Naive thymus-derived CD4-positive, alpha-beta T cell (primary cell): ENCODE data around the gene WDTC1. TPM values are rescaled to one million over a fixed set of nuclear protein-coding genes. Genes with fewer than 3 reads are reported as not detected.

ENCODE experiments used
- ATAC-seq: fragments of 150-1000 bp; cut with Tn5 transposase; 2 replicates; pipeline ENCODE4 v1.10.0; 2021; ENCODE audit warnings: mild to moderate bottlenecking, moderate library complexity
- CTCF ChIA-PET: fragments of 350-600 bp; sonication (Branson Sonifier 250); formaldehyde crosslinking; loops from one replicate; lab custom pipeline; 2021; ENCODE audit warnings: antibody characterized with exemption; lab: Charles Lee
- POLR2A ChIA-PET: fragments of 350-600 bp; sonication (Branson Sonifier 250); formaldehyde crosslinking; loops from one replicate; lab custom pipeline; 2021; ENCODE audit warnings: antibody characterized with exemption, inconsistent platforms; lab: Charles Lee
- DNase-seq, 9 donors: peaks; one replicate each; pipeline versions ENCODE4 v3.0.0 to v3.0.0-alpha.2; 2020 to 2022; ENCODE audit warnings: mixed read lengths in 1 of 9
- H3K27ac ChIP-seq: one replicate; pipeline ENCODE4 v1.7.0; 2013; ENCODE audit warnings: mild to moderate bottlenecking, low read depth, low read length, moderate library complexity
- H3K27me3 ChIP-seq, 2 donors: one replicate each; pipeline ENCODE4 v1.7.0; 2013; ENCODE audit warnings: low read length in 2 of 2, mild to moderate bottlenecking in 2 of 2, moderate library complexity in 2 of 2; ENCODE audit not compliant: control insufficient read depth in 2 of 2, insufficient read depth in 2 of 2
- H3K36me3 ChIP-seq, 3 experiments: 1 replicate in 2 of 3; 2 replicates in 1 of 3; pipeline ENCODE4 v1.7.0; 2013; ENCODE audit warnings: low read length in 3 of 3, mild to moderate bottlenecking in 3 of 3, moderate library complexity in 1 of 3; ENCODE audit not compliant: insufficient read depth in 3 of 3, control insufficient read depth in 2 of 3
- H3K4me1 ChIP-seq, 2 donors: one replicate each; pipeline ENCODE4 v1.7.0; 2013; ENCODE audit warnings: low read length in 2 of 2, mild to moderate bottlenecking in 2 of 2, moderate library complexity in 1 of 2; ENCODE audit not compliant: control insufficient read depth in 2 of 2, insufficient read depth in 2 of 2
- H3K4me3 ChIP-seq: 2 replicates; pipeline ENCODE4 v1.7.0; 2013; ENCODE audit warnings: mild to moderate bottlenecking, low read length
- H3K9me3 ChIP-seq, 3 experiments: 1 replicate in 2 of 3; 2 replicates in 1 of 3; pipeline ENCODE4 v1.7.0; 2013; ENCODE audit warnings: low read length in 3 of 3; ENCODE audit not compliant: control insufficient read depth in 2 of 3
- H3K27ac Mint-ChIP-seq, 9 donors: one replicate each; pipeline ENCODE4 v1.8.0; 2020 to 2022; ENCODE audit warnings: mixed read lengths in 9 of 9, mild to moderate bottlenecking in 8 of 9, moderate library complexity in 5 of 9, inconsistent platforms in 2 of 9
- H3K27me3 Mint-ChIP-seq, 5 donors: one replicate each; pipeline ENCODE4 v1.8.0; 2021 to 2022; ENCODE audit warnings: mixed read lengths in 5 of 5, mild to moderate bottlenecking in 1 of 5
- H3K36me3 Mint-ChIP-seq, 5 donors: one replicate each; pipeline ENCODE4 v1.8.0; 2020 to 2022; ENCODE audit warnings: mixed read lengths in 5 of 5, mild to moderate bottlenecking in 3 of 5, inconsistent platforms in 1 of 5
- H3K4me1 Mint-ChIP-seq, 7 donors: one replicate each; pipeline ENCODE4 v1.8.0; 2020 to 2022; ENCODE audit warnings: mixed read lengths in 7 of 7, mild to moderate bottlenecking in 3 of 7, inconsistent platforms in 1 of 7
- H3K4me3 Mint-ChIP-seq, 10 donors: one replicate each; pipeline ENCODE4 v1.8.0; 2020 to 2022; ENCODE audit warnings: mild to moderate bottlenecking in 10 of 10, mixed read lengths in 10 of 10, moderate library complexity in 6 of 10, inconsistent platforms in 2 of 10
- H3K9me3 Mint-ChIP-seq, 11 donors: one replicate each; pipeline ENCODE4 v1.8.0; 2020 to 2022; ENCODE audit warnings: mixed read lengths in 11 of 11, mild to moderate bottlenecking in 4 of 11, inconsistent platforms in 1 of 11, moderate library complexity in 1 of 11
- intact Hi-C, 2 donors: fragments of 100-400 bp; cut with micrococcal nuclease; formaldehyde crosslinking; loops; one replicate each; pipeline ENCODE4 v1.15.1; 2023
- polyA plus RNA-seq, 2 donors: library from polyadenylated mRNA; unstranded; fragments of 300-500 nt; fragmentation: Illumina TruSeq; gene quantifications; one replicate each; pipeline ENCODE4 v1.2.3, GENCODE V29; 2021
- total RNA-seq, 6 experiments: library from RNA in 5 of 6; stranded (reverse) in 5 of 6; gene quantifications; 1 replicate in 5 of 6; 2 replicates in 1 of 6; pipeline ENCODE4 v1.2.3 and lab custom pipeline; 2021 to 2026

WDTC1 gene
- total and polyA plus RNA-seq, 7 experiments from 2014 or later: 5.8 to 59.0 (median 35.3) TPM

DNA sequence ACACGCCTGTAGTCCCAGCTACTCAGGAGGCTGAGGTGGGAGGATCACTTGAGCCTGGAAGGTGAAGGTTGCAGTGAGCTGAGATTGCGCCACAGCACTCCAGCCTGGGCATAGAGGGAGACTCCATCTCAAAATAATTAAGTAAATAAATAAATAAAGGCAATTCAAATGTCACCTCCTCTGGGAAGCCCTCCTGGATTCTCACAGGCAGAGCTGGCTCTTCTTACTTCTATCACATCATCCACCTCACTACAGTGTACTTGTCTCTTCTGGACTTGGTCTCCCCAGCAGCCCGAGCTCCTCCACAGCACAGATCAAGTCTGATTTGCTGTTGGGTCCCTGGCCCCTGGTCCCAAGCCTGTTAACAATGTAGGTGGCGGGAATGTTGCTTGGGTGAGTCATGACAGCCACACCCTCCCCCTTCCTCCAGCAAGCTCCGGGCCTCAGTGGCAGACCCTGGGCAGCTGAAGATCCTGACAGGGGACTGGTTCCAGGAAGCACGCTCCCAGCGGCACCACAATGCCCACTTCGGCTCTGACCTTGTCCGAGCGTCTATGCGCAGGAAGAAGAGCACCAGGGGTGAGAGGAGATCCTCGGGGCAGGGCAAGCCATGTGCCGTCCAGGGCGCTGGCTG, 112.7 kb downstream of the WDTC1 start:
- Histone ChIP-seq H3K36me3 (peaks cover 0 to 52% (median 8%) of the 10 kb centered on the region in 3 experiments), H3K4me3 (no peak overlapping the region), H3K4me1 (peaks cover 0 to 18% of the 10 kb centered on the region in 2 donors), H3K27ac (peak overlapping the region; percentile 22), H3K9me3 (no peaks in the 10 kb centered on the region), H3K27me3 (no peaks in the 10 kb centered on the region)
- intact Hi-C loops: no loop called here
- Mint-ChIP-seq H3K4me1 (peaks cover 5 to 43% (median 40%) of the 10 kb centered on the region in 7 donors), H3K27ac (peak overlapping the region in 4 of 9 donors; percentile 28 to 70 (median 64)), H3K4me3 (peak overlapping the region in 2 of 10 donors; percentile 19 to 37), H3K9me3 (no peaks in the 10 kb centered on the region), H3K36me3 (peaks cover 4 to 29% (median 9%) of the 10 kb centered on the region in 5 donors), H3K27me3 (no peaks in the 10 kb centered on the region)
- ATAC-seq (no peak), DNase-seq (no peak)
- ChIA-PET CTCF (interaction anchor here (1.2 to 3.3 kb wide), 2 partner anchors 9 to 14 kb away, joined by 4 to 21 read pairs; no protein-coding TSS in a partner anchor), POLR2A (interaction anchor here (0.7 to 7.2 kb wide), 3 partner anchors 8 to 19 kb away, joined by 3 to 111 read pairs (median 3); no protein-coding TSS in a partner anchor)

DNA sequence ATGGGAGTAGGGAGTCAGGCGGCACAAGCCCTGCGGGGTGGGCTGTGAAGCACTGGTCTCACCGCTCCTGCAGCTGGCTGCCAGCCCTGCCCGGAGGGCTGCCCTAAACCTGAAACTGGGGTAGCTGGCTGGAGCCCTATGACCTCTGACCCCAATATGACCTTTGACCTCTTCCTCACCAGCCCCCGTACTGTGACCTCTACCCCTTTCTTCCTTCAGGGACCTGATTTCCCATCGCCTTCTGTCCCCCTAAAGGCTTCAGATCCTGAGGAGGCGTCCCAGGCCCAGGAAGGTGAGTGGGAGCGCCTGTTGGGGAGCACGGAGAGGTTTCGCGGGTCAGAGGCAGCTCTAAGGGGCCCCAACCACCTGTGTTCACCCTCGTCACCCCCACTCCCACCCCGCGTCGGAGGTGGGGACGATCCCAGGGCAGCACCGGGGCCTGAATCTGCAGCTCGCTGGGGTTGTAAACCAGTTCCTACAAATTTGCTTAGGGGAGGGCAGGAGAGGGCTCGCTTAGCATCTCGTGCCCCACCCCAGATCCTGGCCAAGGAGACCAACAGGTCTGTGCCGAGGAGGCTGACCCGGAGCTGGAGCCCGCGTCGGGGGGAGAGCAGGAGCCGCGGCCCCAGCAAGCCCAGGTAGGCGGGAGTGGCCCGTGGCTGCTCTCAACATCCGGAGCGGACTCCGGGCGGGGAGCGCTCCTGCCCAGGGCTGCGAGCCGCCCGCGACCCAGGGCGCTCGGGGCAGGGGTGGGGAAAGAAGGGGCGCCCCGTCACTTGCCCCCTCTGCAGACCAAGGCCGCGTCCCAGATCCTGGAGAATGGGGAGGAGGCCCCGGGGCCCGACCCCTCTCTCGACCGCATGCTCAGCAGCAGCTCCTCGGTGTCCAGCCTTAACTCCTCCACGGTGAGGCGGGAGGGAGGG, 114.7 kb downstream of the WDTC1 start:
- POLR2A ChIA-PET: interaction anchor here (0.7 to 1.3 kb wide), 3 partner anchors 11 to 26 kb away, joined by 3 to 5 read pairs (median 3); no protein-coding TSS in a partner anchor
- peaks cover 5 to 32% (median 29%) of the 10 kb centered on the region in 7 donors for H3K4me1 Mint-ChIP-seq
- intact Hi-C loops: loop anchor here in 1 of 2 donors (1.0 kb wide), 1 partner anchor 8 kb away; no protein-coding TSS in a partner anchor
- no peaks in the 10 kb centered on the region for H3K9me3 ChIP-seq
- H3K36me3 Mint-ChIP-seq: peaks cover 4 to 18% (median 6%) of the 10 kb centered on the region in 5 donors
- H3K4me3 ChIP-seq: peak overlapping the region; percentile 50
- no peaks in the 10 kb centered on the region for H3K9me3 Mint-ChIP-seq
- H3K27ac ChIP-seq: peak overlapping the region; percentile 70
- peak overlapping the region; percentile 19 to 74 (median 62) for H3K4me3 Mint-ChIP-seq
- no peaks in the 10 kb centered on the region for H3K27me3 ChIP-seq
- peaks cover 0 to 14% of the 10 kb centered on the region in 2 donors for H3K4me1 ChIP-seq
- ATAC-seq: peak; percentile 88
- DNase-seq: peak in 3 of 9 donors; percentile 26 to 38 (median 36)
- no peaks in the 10 kb centered on the region for H3K27me3 Mint-ChIP-seq
- peaks cover 0 to 52% (median 8%) of the 10 kb centered on the region in 3 experiments for H3K36me3 ChIP-seq
- CTCF ChIA-PET: interaction anchor here (1.6 to 1.7 kb wide), 2 partner anchors 8 to 17 kb away, joined by 7 to 8 read pairs; no protein-coding TSS in a partner anchor
- peak overlapping the region in 4 of 9 donors; percentile 42 to 62 (median 52) for H3K27ac Mint-ChIP-seq

DNA sequence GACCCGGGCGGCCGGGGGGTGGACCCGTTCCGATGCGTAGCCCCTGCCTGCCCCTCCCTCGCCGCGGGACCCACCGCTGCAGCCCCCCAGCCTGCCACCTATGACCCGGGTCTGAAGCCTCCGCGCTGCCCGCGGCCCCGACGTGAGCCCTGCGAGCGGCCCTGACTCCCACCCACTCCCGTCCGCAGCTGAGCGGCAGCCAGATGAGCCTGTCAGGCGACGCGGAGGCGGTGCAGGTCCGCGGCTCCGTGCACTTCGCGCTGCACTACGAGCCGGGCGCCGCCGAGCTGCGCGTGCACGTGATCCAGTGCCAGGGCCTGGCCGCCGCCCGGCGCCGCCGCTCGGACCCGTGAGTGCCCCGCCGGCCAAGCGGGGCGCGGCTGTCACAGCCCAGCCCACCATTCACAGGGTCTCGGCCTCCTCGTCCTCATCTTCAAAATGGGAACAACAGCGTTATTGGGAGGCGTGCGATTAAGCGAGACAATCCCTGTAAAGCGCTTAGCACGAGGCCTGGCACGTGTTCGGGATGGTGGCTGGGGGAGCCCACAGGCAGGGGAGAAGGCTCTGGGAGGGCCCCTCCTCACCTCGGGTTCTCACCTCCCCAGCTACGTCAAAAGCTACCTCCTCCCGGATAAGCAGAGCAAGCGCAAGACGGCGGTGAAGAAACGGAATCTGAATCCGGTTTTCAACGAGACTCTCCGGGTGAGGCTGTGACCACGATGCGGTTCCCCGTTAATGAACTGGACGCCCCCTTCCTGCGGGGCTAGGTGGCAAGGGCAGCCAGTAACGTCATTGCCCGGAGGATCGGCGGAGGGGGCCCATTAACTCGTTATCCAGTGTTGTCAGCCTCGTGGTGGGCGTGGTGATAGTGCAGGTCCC, 115.6 kb downstream of the WDTC1 start:
- peak overlapping the region; percentile 70 for H3K27ac ChIP-seq
- intact Hi-C loops: loop anchor here in 1 of 2 donors (1.0 kb wide), 1 partner anchor 9 kb away; no protein-coding TSS in a partner anchor
- Mint-ChIP-seq H3K27me3 (no peaks in the 10 kb centered on the region), H3K36me3 (peaks cover 4 to 14% (median 6%) of the 10 kb centered on the region in 5 donors), H3K4me1 (peaks cover 5 to 28% (median 23%) of the 10 kb centered on the region in 7 donors), H3K27ac (no peak overlapping the region), H3K9me3 (no peaks in the 10 kb centered on the region), H3K4me3 (peak overlapping the region in 1 of 10 donors; percentile 69)
- CTCF ChIA-PET: interaction anchor here (1.7 kb wide), 1 partner anchor 18 kb away, joined by 8 read pairs; no protein-coding TSS in a partner anchor
- H3K9me3 ChIP-seq: no peaks in the 10 kb centered on the region
- POLR2A ChIA-PET: interaction anchor here (0.7 to 1.3 kb wide), 4 partner anchors 9 to 27 kb away, joined by 3 to 5 read pairs (median 3); partner anchors contain the start of gene SYTL1
- H3K36me3 ChIP-seq: peaks cover 0 to 49% (median 8%) of the 10 kb centered on the region in 3 experiments
- H3K27me3 ChIP-seq: no peaks in the 10 kb centered on the region
- peaks cover 0 to 7% of the 10 kb centered on the region in 2 donors for H3K4me1 ChIP-seq
- no peak overlapping the region for H3K4me3 ChIP-seq
- ATAC-seq (peak; percentile 79), DNase-seq (no peak)

DNA sequence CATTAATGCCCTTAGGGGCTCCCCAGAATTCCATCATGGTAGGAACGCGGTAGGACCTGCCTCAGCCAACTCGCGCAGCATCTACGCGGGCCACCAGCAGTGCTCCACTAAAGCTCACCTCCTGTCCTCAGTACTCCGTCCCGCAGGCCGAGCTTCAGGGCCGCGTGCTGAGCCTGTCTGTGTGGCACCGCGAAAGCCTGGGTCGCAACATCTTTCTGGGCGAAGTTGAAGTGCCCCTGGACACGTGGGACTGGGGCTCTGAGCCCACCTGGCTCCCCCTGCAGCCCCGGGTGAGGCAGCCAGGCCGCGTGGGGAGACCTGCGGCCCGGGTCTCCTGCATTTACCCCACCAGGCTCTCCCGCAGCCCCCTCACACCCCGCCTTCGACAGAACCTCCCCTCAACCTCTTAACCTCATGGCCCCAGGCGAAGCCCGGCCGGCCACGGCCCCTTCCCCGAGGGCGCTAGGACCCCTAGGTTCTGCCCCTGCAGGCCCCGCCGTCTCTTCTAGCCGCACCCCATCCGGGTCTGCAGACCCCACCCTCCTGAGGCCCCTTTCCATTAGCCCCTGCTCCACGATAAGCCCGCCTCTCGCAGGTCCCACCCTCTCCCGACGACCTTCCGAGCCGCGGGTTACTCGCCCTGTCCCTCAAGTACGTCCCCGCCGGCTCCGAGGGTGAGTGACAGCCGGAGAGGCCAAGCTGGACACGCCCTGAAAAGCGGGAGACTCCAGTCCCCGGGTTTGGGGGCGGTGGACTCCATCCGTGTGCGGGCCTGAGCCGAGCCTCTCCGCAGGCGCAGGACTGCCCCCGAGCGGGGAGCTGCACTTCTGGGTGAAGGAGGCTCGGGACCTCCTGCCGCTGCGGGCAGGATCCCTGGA, 116.5 kb downstream of the WDTC1 start:
- Histone ChIP-seq H3K36me3 (peaks cover 0 to 44% (median 8%) of the 10 kb centered on the region in 3 experiments), H3K4me3 (no peak overlapping the region), H3K9me3 (no peaks in the 10 kb centered on the region), H3K4me1 (peaks cover 6 to 9% of the 10 kb centered on the region in 2 donors), H3K27ac (no peak overlapping the region), H3K27me3 (no peaks in the 10 kb centered on the region)
- Mint-ChIP-seq H3K27me3 (no peaks in the 10 kb centered on the region), H3K9me3 (no peaks in the 10 kb centered on the region), H3K27ac (peak overlapping the region in 2 of 9 donors; percentile 17 to 51), H3K36me3 (peaks cover 4 to 16% (median 6%) of the 10 kb centered on the region in 5 donors), H3K4me1 (peaks cover 12 to 31% (median 27%) of the 10 kb centered on the region in 7 donors), H3K4me3 (peak overlapping the region in 1 of 10 donors; percentile 18)
- ChIA-PET POLR2A (interaction anchor here (0.8 to 9.2 kb wide), 3 partner anchors 7 to 17 kb away, joined by 3 to 111 read pairs (median 3); partner anchors contain the start of gene SYTL1), CTCF (interaction anchor here (1.0 to 1.7 kb wide), 2 partner anchors 19 to 28 kb away, joined by 3 to 8 read pairs; no protein-coding TSS in a partner anchor)
- no peak for DNase-seq
- ATAC-seq: no peak
- intact Hi-C loops: no loop called here

DNA sequence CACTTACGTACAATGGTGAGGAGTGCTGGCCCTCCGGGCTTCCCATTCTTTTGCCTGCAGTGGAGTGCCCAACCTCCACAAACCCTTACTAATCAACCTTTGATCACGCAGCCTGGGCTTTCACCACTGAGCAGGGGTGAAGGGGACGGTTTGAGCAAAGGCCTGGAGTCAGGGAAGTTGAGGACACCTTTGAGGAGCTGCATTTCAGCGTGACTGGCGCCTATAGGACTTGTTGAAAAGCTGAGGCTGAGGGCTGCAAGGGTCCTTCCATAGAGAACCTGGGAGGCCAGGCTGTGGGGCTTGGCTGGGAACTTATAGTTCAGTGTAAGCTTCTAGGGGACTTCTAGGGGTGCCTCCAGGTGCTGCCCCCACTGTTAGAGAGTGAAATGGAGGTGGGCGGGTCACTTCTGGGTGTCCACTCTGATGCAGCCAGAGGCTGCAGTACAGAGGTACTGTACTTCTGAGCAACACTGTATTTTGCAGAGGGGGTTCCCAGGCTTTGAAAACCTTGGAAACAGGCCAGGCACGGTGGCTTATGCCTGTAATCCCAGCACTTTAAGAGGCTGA, 117.2 kb downstream of the WDTC1 start:
- no peak overlapping the region for H3K27ac ChIP-seq
- no peaks in the 10 kb centered on the region for H3K27me3 Mint-ChIP-seq
- ATAC-seq (no peak), DNase-seq (no peak)
- H3K4me3 Mint-ChIP-seq: no peak overlapping the region
- POLR2A ChIA-PET: interaction anchor here (0.8 to 9.2 kb wide), 2 partner anchors 7 to 18 kb away, joined by 3 to 111 read pairs; partner anchors contain the start of gene SYTL1
- no peaks in the 10 kb centered on the region for H3K27me3 ChIP-seq
- H3K4me1 Mint-ChIP-seq: peaks cover 7 to 32% (median 25%) of the 10 kb centered on the region in 7 donors
- no peaks in the 10 kb centered on the region for H3K9me3 ChIP-seq
- no peaks in the 10 kb centered on the region for H3K9me3 Mint-ChIP-seq
- H3K4me1 ChIP-seq: peaks cover 11 to 17% of the 10 kb centered on the region in 2 donors
- H3K36me3 Mint-ChIP-seq: peaks cover 0 to 12% (median 3%) of the 10 kb centered on the region in 5 donors
- CTCF ChIA-PET: interaction anchor here (1.0 kb wide), 1 partner anchor 28 kb away, joined by 3 read pairs; no protein-coding TSS in a partner anchor
- H3K27ac Mint-ChIP-seq: peak overlapping the region in 5 of 9 donors; percentile 14 to 74 (median 41)
- H3K36me3 ChIP-seq: peaks cover 0 to 39% (median 8%) of the 10 kb centered on the region in 3 experiments
- no peak overlapping the region for H3K4me3 ChIP-seq
- intact Hi-C loops: no loop called here
